KG1 (cell line): Measurements from ENCODE around the gene SETD2.

ENCODE experiments used
- DNase-seq: peaks from one replicate; lab custom pipeline; 2025; lab: John Stamatoyannopoulos, UW

SETD2 gene

DNA sequence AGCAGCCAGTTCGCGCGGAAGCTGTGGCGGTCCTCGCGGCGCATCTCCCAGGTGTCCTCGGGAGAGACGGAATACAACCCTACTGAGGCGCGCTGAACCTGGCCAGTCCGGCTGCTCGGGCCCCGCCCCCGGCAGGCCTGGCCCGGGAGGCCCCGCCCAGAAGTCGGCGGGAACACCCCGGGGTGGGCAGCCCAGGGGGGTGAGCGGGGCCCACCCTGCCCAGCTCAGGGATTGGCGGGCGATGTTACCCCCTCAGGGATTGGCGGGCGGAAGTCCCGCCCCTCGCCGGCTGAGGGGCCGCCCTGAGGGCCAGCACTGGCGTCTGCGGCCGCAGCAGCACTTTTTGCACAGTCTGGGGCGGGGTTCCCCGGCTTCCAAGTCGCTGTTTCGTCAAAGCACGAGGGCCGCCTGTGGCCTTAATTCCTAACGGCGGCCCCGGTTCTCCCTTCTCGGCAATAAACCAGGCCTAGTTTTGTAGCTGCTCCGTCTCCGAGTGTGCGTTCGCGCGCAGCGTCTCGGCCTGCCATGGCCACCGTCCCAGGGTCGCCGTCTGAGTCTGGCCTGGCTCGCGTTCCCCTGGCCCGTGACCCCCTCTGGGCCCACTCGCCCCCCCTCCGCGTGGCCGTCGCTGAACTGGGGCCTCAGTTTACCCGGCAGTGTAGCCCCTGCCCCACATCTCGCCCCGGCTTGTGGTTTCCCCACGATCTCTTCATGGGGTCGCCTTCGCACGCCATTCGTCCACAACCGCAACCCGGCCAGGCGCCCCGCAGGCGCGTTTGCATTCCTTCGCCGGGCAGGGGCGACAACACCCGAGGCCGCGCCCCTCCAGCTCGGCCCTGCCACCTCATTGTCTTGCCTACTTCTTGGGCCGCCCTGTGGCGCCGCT, 154.4 kb downstream of the SETD2 start:
- DNase-seq, result no peak

DNA sequence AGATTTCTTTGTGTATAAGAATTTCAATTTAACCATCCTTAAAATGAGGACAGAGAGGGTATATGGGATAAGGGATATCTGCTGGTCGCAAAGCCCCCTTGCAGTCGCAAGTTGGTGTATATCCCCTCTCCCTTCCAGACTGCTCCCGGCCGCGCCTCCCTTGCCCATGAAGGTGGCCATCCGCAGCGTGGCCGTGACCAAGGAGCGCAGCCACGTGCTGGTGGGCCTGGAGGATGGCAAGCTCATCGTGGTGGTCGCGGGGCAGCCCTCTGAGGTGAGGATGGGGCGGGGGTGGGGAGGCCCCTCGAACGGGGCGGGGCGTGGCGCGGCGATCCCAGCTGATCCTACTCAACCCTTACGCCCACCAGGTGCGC, 155.1 kb downstream of the SETD2 start:
- DNase-seq, result no peak

DNA sequence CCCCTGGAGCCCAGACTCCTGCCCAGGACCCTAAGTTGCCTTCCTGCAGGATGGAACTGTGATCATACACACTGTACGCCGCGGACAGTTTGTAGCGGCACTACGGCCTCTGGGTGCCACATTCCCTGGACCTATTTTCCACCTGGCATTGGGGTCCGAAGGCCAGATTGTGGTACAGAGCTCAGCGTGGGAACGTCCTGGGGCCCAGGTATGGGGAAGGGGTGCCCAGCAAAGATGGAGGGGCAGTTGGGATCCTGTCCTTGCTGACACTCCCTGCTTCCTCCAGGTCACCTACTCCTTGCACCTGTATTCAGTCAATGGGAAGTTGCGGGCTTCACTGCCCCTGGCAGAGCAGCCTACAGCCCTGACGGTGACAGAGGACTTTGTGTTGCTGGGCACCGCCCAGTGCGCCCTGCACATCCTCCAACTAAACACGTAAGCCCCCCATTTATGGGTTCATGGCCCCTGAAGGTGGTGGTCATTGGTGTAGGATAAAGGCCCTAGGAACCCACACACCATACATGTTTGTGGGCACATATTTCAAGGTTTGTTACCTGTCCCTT, 155.6 kb downstream of the SETD2 start:
- no peak for DNase-seq

DNA sequence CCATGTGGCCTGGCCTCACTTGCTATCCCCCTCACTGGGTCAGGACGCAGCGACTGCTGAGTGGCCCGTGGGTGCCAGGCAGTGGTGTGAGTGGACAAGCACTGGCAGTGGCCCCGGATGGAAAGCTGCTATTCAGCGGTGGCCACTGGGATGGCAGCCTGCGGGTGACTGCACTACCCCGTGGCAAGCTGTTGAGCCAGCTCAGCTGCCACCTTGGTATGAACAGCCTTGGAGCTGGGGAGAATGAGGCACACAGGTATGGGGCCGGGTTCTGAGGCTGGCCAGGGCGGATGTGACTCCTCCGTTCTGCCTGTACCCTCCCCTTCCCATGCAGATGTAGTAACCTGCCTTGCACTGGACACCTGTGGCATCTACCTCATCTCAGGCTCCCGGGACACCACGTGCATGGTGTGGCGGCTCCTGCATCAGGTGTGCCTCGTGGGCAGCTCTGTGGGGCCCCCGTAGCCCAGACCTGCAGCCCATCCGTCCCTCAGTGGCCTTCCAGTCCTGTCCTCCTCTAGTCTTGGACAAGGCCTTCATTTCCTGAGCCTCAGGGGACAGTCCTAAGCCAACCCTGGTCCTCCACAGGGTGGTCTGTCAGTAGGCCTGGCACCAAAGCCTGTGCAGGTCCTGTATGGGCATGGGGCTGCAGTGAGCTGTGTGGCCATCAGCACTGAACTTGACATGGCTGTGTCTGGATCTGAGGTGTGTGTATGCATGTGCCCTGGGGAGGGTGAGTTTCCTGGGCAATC, 156.3 kb downstream of the SETD2 start:
- DNase-seq, result no peak

DNA sequence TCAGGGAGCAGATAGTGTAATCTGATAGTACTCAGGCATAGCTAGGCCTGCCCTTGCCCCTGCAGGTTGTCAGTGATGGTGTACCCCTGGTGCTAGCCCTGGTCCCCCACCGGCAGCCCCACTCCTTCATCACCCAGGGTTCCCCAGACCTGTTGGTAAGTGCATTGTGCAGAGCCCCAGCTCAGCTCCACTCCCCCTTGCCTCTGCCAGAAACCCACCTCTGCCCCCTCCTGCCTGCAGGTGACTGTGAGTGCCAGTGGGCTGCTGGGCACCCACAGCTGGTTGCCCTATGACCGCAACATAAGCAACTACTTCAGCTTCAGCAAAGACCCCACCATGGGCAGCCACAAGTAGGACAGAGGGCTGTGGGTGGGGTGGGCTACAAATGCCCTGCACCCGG, 156.9 kb downstream of the SETD2 start:
- DNase-seq, result no peak

DNA sequence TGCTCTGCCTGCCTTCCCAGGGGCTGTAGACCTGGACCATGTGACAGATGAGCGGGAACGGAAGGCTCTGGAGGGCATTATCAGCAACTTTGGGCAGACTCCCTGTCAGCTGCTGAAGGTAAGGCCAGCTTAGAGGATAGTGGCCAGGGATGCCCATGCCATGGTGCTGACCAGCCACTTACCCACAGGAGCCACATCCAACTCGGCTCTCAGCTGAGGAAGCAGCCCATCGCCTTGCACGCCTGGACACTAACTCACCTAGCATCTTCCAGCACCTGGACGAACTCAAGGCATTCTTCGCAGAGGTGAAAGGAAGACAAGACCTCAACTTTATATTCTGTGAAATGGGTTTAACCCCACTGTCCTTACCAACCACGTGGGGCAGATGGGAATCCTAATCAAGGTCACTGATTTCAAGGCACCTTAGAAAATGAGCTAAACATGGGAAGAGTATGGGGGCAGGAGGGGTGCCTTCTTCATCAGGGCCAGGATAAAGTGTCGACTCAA, 157.7 kb downstream of the SETD2 start:
- DNase-seq, result no peak

DNA sequence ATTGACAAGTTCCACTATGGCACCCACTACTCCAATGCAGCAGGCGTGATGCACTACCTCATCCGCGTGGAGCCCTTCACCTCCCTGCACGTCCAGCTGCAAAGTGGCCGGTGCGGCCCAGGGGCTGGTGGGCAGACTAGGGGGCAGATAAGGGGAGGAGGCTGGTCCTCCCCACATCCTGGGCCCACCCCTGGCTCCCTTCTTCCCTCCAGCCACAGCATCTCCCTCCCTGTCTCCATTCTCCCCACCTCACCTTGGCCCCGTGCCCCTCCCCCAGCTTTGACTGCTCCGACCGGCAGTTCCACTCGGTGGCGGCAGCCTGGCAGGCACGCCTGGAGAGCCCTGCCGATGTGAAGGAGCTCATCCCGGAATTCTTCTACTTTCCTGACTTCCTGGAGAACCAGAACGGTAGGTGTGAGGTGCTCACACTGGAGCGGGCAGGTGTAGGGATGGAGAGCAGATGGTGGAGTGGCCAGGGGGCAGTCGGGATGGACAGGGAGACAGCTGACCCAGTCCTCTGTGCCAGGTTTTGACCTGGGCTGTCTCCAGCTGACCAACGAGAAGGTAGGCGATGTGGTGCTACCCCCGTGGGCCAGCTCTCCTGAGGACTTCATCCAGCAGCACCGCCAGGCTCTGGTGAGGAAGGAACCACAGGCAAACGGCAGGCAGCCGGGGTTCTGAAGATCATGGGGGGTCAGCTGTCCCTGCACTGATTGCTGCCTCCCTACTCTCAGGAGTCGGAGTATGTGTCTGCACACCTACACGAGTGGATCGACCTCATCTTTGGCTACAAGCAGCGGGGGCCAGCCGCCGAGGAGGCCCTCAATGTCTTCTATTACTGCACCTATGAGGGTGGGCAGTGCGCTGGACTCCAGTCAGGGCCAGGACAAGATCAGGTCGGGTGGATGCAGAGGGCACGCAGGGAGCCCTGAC, 158.4 kb downstream of the SETD2 start:
- DNase-seq, result no peak

DNA sequence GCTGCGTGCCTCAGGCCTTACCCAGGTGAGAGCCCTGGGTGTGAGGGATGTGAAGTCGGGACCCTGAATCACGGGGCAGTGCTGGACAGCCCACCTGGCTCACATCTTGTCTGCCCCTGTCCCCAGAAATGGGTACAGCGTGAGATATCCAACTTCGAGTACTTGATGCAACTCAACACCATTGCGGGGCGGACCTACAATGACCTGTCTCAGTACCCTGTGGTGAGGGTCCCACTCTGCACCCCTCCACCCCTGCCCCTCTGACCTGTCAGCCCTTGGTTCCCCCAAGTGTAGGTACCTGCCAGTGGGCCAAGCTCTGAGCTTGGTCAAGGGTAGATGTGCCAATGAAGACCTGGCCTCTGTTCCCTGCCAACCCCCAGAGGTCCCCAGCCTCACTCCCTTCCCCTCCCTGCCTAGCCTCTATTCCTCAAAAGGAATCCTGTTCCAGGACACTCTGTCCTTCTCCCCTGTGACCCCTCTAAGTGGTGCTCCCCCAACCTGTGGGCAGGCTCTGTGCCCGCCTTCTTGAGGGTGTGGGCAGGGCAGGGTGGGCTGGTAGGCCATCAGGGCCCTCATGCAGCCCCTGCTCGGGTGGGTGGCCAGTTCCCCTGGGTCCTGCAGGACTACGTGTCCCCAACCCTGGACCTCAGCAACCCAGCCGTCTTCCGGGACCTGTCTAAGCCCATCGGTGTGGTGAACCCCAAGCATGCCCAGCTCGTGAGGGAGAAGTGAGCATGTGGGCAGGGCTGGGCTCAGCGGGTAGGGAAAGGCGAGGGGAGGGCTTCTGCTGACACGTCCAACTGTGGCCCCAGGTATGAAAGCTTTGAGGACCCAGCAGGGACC, 159.3 kb downstream of the SETD2 start:
- no peak for DNase-seq

DNA sequence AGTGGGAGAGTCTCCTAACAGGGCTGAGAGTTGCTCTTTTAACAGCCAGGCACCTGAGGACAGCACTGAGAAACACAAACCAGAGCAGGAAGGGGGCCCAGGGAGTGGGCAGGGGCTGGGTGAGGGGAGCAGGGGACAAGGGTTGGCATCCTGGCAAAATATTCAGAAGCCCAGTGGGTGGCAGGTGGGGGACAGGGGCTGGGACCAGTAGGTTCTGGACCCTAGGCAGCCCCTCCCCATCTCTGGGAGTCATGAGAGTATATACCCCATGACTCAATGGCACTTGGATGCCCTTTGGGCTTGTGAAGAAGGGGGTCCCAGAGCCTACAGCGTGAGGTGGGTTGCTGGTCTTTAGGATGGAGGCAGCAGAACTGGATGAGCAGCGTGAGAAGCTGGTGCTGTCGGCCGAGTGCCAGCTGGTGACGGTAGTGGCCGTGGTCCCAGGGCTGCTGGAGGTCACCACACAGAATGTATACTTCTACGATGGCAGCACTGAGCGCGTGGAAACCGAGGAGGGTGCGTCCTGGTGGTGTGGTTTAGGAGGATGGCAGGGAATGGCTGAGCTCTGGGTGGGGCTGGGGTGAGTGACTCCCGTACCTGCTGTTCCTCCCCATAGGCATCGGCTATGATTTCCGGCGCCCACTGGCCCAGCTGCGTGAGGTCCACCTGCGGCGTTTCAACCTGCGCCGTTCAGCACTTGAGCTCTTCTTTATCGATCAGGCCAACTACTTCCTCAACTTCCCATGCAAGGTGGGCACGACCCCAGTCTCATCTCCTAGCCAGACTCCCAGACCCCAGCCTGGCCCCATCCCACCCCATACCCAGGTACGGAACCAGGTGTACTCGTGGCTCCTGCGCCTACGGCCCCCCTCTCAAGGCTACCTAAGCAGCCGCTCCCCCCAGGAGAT, 160.2 kb downstream of the SETD2 start:
- DNase-seq, result no peak

DNA sequence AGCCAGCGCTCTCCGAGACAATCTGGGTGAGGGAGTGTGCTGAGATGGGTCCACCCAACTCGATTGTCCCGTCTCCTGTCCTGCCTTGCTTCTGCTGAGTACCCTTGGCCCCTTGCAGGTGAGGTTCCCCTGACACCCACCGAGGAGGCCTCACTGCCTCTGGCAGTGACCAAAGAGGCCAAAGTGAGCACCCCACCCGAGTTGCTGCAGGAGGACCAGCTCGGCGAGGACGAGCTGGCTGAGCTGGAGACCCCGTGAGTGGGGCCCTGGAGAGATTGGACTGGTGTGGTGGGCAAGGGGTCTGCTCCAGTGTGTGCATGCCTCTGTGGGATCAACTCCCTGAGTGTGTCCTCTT, 160.9 kb downstream of the SETD2 start:
- DNase-seq, result no peak

DNA sequence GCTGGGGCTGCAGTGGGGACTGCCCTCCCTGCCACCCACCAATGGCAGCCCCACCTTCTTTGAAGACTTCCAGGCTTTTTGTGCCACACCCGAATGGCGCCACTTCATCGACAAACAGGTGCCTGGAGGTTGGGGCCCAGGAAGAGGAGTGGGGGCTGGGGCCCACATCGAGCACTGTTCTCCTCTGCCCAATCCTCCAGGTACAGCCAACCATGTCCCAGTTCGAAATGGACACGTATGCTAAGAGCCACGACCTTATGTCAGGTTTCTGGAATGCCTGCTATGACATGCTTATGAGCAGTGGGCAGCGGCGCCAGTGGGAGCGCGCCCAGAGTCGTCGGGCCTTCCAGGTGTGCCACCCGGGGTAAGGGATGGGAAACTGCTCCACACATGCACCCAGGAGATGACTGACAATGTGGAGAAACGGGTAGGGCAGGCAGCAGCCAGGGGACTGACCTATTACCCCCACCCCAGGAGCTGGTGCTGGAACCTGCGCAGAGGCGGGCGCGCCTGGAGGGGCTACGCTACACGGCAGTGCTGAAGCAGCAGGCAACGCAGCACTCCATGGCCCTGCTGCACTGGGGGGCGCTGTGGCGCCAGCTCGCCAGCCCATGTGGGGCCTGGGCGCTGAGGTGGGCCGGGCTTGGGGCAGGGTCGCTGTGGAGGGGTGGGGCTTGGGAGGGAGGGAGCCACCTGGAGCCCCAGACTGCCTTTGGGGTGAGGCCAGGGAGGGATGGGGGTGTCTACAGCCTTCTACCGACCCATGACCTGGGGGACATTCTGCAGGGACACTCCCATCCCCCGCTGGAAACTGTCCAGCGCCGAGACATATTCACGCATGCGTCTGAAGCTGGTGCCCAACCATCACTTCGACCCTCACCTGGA, 161.5 kb downstream of the SETD2 start:
- no peak for DNase-seq

DNA sequence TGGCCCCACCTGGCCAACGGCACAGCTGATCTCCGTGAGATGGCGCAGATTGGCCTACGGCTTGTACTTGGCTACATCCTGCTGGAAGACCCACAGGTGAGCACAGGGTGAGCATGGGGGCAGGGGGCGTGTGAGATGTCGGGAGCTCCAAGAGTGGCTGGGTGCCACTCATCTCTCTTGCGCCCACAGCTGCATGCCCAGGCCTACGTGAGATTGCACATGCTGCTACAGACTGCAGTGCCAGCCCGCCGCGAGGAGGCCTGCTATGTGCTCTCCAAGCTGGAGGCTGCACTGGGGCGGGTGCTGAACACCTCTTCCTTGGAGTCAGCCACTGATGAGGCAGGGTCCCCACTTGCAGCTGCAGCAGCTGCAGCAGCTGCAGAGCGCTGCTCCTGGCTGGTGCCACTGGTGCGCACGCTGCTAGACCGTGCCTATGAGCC, 162.2 kb downstream of the SETD2 start:
- no peak for DNase-seq

DNA sequence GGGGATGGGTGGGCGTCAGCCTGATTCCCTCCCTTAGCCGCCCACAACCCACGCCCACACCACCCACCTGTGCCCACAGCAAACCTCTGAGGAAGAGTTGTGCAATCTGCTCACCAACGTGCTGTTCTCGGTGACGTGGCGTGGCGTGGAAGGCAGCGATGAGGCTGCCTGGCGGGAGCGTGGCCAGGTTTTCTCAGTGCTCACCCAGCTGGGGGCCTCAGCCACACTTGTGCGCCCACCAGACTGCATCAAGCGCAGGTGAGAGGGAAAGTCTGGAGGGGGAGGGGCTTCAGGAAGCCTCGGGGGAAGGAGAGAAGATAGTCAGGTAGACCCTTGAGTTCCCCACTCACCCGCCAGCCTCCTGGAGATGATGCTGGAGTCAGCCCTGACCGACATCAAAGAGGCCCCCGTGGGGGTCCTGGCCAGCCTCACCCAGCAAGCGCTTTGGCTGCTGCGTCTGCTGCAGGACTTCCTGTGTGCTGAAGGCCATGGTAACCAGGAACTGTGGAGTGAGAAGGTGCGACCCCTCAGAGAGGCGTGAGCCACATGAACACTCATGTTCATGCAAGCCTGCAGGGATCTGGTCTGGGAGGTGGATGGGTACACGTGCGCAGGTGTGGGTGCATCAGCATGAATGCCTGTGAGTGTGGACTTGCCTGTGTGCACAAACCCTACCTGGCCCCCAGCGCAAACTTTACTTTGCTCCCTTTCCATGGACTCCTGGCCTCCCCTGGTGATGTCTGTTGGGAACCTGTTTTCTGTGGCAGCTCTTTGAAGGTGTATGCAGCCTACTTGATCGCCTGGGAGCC, 162.8 kb downstream of the SETD2 start:
- DNase-seq, result no peak

DNA sequence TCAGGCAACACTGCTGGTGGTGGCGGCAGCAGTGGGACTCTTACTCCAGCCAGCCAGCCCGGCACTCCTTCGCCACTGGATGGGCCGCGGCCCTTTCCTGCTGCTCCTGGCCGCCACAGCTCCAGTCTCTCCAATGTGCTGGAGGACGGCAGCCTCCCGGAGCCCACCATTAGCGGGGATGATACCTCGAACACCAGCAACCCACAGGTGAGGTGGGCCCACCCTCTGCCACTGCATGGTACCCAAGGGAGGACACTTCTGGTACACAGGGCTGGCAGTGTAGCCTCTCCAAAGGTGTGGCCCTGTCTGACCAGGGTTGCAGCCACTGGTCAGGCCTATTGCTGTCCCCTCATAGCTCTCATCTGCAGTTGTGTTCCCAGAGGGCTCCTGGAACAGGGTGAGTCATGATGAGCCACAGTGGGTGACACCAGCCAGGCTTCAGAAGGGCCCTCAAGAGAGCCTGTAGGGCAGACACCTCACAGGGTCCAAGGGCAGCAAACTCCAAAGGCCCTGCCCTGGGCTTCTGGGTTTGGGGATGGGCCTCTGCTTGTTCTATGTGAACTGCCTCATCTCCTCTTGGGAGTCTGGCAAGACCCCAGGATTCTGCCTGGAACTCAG, 163.6 kb downstream of the SETD2 start:
- no peak for DNase-seq

DNA sequence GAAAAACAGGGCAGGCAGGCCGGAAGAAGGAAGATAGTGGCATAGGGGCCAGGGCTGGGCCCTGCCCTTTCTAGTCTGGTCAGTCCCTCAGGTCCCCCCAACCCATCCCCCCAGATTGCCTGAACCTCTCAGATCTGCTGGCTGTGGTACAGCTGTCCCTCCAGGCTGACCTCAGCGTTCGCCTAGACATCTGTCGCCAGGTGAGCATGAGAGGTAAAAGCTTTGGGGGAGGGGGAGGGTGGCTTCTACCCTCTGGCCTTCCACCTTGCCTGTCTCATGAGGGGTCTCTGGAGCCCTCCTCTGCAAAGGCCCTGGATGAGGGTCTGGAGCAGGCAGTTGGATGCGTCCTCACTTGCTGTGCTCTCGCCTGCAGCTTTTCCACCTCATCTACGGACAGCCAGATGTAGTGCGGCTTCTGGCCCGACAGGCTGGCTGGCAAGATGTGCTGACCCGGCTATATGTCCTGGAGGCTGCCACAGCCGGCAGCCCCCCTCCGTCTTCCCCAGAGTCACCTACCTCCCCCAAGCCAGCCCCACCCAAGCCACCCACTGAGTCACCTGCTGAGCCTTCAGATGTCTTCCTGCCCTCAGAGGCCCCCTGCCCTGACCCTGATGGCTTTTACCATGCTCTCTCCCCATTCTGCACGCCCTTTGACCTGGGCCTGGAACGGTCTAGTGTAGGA, 164.3 kb downstream of the SETD2 start:
- DNase-seq, result no peak

DNA sequence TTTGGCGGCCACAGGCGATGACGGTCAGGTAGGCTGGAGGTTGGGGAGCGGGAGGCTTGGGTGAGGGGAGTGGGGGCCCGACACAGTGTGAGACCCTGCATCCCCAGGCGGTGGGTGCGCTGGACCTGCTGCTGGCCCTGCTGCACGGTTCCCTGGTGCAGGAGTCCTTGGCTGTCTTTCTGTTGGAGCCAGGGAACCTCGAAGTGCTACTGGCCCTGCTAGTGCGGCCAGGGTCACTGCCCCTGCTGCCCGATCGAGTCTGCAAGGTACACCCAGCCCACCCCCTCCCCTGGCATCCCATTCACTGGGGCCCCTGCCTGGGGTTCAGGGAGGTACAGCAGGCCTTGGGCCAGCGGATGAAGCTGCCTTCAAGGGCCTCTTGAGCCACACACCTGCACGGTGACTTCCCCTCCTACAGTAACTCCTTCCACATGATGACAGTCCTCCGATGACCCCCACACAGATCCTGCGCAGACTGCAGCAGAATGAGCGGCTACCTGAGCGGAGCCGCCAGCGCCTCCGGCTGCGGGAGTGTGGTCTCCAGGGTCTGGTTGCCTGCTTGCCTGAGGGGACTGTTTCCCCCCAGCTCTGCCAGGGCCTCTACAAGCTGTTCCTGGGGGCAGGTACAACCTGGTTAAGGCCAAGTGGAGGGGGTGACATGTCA, 164.9 kb downstream of the SETD2 start:
- DNase-seq, result no peak
